Measurements from ENCODE around the gene COL23A1. TPM values are rescaled to one million over a fixed set of nuclear protein-coding genes. Genes with fewer than 3 reads are reported as not detected.
"Not testable (repeated sequence)": the region's sequence is repeated elsewhere in the genome, so short reads cannot be mapped to it uniquely, and the experiment has no call there.

The COL23A1 gene
- total and polyA plus RNA-seq, 2 donors: 0.87 to 0.90 TPM

DNA sequence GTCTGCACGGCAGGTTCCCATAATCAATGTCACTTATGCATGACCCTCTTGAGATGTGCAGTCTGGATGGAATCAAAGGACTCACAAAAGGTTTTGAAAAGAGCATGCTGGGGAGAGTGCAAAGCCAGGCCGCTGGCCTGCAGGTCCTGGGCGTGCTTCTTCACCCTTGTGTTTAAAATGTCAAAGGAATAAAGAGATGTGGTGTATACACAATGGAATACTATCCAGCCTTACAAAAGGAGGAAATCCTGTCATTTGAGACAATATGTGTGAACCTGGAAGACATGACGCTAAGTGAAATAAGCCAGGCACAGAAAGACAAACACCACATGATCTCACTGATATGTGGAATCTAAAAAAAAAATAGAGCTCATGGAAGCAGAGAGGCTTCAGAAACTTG is 220.1 kb downstream of the COL23A1 start:
- no peak overlapping the region for H3K4me3 ChIP-seq (ENCODE audit: low read depth, low read length)
- no peaks in the 10 kb centered on the region for H3K36me3 ChIP-seq (ENCODE audit: insufficient read depth)
- 77% methylated on average over 4 of the region's 4 CpGs for WGBS
- no peaks in the 10 kb centered on the region for H3K4me1 ChIP-seq (ENCODE audit: insufficient read depth)
- no peak overlapping the region for H3K27ac ChIP-seq (ENCODE audit: low read depth)
- DNase-seq (ENCODE audit: extremely low spot score): no peak

DNA sequence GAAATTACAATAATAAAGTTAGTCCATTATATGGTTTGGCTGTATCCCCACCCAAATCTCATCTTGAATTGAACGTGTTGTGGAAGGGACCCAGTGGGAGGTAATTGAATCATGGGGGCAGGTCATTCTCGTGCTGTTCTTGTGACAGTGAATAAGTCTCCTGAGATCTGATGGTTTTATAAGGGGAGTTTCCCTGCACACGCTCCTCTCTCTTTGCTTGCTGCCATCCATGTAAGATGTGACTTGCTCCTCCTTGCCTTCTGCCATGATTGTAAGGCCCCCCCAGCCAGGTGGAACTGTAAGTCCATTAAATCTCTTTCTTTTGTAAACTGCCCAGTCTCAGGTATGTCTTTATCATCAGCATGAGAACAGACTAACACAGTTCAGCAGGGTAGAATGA is 220.7 kb downstream of the COL23A1 start:
- WGBS: 98% methylated on average over 3 of the region's 3 CpGs
- H3K27ac ChIP-seq (ENCODE audit: low read depth); H3K4me3 ChIP-seq (ENCODE audit: low read depth, low read length); DNase-seq (ENCODE audit: extremely low spot score); H3K36me3 ChIP-seq (ENCODE audit: insufficient read depth); H3K4me1 ChIP-seq (ENCODE audit: insufficient read depth): not testable (repeated sequence)

DNA sequence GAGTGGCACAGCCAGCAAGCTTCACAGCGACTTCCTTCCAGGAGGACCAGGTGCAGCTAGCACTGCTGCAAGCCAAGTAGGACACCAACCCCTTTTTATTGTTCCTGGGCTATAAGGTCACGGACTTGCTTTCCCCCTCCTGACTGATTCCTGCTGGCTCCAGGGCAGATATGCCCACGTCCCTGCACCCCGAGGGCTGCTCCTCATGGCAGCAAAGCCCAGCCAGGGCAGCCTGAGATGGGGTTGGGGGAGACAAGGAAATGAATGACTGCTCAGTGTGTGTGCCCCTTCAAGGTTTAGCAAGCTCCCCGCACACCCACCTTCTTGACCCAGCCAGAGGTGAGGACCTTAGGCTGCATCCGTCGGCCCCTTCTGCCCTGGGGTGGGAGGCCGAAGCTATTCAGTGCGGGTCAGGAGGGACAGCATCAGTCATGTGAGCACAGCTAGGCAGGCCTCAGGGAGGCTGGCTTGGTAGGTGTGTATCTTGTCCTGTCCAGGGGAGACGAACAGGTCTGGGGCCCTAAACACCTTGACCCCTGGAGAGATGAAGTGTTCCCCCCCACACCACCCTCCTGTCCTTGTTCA is 221.4 kb downstream of the COL23A1 start:
- H3K27ac ChIP-seq (ENCODE audit: low read depth): no peak overlapping the region
- no peaks in the 10 kb centered on the region for H3K4me1 ChIP-seq (ENCODE audit: insufficient read depth)
- 98% methylated on average over 10 of the region's 10 CpGs for WGBS
- H3K4me3 ChIP-seq (ENCODE audit: low read depth, low read length): no peak overlapping the region
- DNase-seq (ENCODE audit: extremely low spot score): no peak
- H3K36me3 ChIP-seq (ENCODE audit: insufficient read depth): no peaks in the 10 kb centered on the region

DNA sequence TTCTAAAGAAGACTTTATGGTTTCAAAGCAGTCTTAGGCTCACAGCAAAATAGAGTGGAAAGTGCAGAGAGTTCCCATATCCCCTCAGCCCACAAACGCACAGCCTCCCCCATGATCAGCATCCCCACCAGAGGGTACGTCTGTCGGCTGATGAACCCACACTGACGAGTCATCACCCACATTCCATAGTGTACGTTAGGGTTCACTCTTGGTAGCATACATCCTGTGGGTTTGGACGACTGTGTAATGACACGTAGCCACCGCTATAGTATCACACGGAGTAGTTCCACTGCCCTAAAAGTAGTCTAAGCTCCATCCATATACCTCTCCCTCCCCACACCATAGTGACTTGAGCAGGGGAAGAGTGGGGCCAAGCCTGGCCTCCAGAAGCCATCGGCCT is 221.9 kb downstream of the COL23A1 start:
- Histone ChIP-seq H3K4me3 (ENCODE audit: low read depth, low read length) (no peak overlapping the region), H3K36me3 (ENCODE audit: insufficient read depth) (no peaks in the 10 kb centered on the region), H3K4me1 (ENCODE audit: insufficient read depth) (no peaks in the 10 kb centered on the region), H3K27ac (ENCODE audit: low read depth) (no peak overlapping the region)
- 87% methylated on average over 10 of the region's 10 CpGs for WGBS
- no peak for DNase-seq (ENCODE audit: extremely low spot score)

DNA sequence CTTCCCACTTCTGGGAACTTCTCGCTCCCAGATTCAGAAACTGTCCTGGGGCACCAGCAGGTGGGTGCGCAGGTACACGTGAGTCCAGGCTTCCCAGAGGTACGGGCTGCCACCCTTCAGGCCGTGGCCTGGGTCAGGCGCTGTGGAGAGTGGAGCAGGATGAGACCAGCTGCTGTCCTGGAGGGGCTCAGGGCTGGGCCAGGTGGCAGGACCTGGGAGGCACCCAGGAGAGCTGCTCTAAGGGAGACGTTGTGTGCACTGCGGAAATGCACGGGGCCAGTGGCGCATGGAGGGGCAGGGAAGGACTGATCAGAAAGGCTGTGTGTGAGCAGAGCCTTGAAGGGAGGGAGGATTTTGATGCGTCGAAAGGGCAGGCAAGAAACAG is 222.5 kb downstream of the COL23A1 start:
- H3K4me3 ChIP-seq (ENCODE audit: low read depth, low read length): no peak overlapping the region
- H3K36me3 ChIP-seq (ENCODE audit: insufficient read depth): no peaks in the 10 kb centered on the region
- DNase-seq (ENCODE audit: extremely low spot score): no peak
- no peaks in the 10 kb centered on the region for H3K4me1 ChIP-seq (ENCODE audit: insufficient read depth)
- H3K27ac ChIP-seq (ENCODE audit: low read depth): no peak overlapping the region
- 89% methylated on average over 12 of the region's 12 CpGs for WGBS

DNA sequence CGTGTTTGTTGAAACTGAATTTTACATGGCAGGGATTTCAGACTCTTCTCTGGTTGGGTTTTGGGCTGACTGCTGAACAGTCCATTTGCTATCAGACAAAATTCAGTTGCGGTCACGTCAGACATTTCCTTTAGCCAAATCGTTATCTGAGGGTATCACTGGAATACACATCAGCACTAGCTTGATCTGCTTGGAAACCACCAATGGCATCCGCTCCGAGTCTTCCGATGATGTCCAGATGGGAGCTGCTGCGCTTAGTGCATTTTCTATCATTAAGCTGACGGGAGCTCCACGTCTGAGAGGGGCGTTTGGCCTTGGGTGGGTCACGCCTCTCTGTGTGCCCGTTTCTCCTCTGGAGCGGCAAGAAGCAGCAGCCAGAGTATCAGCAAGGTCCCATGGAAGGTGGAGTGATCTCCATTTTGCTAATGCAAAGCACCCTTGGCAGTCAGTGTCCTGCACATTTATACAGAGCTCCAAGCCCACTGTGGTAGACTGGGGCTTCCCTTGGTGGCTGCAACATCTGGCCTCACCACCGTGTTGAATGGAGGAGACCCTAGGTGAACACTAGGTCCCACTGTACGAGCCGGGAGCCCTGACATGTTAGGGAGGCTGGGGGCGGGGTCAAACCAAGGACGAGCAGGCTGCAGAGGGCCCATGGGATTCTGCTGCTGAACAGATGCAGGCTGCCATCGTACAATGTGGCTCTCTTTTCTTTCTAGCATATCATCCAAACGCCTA is 223.0 kb downstream of the COL23A1 start:
- no peak overlapping the region for H3K27ac ChIP-seq (ENCODE audit: low read depth)
- no peak for DNase-seq (ENCODE audit: extremely low spot score)
- H3K4me1 ChIP-seq (ENCODE audit: insufficient read depth): no peaks in the 10 kb centered on the region
- WGBS: 66% methylated on average over 21 of the region's 21 CpGs
- no peaks in the 10 kb centered on the region for H3K36me3 ChIP-seq (ENCODE audit: insufficient read depth)
- no peak overlapping the region for H3K4me3 ChIP-seq (ENCODE audit: low read depth, low read length)

DNA sequence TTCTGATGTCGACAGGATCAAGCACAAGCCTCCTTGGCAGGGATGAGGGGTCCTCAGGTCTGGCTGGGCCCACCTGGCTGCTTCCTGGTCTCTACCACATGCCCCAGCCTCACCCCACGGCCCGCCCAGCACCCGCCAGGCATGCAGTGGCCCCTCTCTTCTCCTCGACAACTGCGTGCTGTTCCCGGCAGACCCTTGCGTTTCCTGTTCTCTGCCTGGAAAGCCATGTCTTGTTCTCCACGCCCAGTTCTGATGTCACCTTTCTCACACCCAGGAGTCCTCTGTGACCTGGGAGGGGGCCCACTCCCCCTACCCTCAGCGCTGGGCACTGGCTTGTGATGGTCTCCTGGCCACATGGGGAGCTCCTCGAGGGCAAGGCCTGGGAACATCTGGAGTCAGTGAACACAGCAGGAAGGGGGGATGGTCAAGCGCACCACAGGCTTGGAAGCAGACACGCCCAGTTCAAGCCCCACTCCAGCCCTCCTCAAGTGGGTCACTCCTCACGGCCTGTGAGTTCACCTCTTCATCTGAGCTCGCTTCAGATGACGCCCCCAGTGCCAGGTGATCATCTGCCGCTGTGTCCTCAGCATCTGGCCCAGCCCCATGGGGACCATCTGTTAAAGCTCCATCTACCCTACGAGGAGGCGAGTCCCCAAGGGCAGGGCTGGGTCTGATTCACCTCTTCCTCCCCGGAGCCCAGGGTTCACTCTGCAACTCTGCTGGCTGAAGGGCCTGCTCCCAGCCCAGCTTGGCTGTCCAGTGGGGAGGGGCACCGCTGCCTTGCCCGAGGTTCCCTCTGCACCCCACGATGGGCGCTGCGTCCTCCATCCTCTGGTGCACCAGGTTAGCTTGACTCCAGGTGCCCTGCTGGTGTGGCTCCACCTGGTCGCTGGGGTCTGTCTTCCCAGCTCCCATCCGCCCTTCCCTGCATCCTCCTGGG is 224.4 kb downstream of the COL23A1 start:
- no peak overlapping the region for H3K27ac ChIP-seq (ENCODE audit: low read depth)
- no peaks in the 10 kb centered on the region for H3K36me3 ChIP-seq (ENCODE audit: insufficient read depth)
- H3K4me3 ChIP-seq (ENCODE audit: low read depth, low read length): no peak overlapping the region
- no peak for DNase-seq (ENCODE audit: extremely low spot score)
- WGBS: 94% methylated on average over 27 of the region's 27 CpGs
- no peaks in the 10 kb centered on the region for H3K4me1 ChIP-seq (ENCODE audit: insufficient read depth)

DNA sequence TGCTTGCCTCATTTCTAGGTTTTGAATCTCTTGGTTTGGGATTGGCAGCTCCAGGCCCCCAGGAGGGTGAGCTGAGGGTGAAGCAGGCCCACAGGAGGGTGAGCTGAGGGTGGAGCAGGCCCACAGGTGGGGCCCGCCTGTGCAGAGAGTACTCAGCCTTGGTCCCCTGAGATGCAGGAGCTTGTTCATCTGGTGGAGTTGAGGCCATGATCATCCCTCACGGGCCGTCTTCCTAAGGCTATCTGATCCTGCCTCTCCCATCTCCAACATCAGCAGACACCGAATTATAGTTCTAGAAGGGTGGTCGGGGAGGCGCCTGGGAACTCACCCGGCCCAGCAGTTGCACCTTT is 225.9 kb downstream of the COL23A1 start:
- Histone ChIP-seq H3K4me3 (ENCODE audit: low read depth, low read length) (no peak overlapping the region), H3K36me3 (ENCODE audit: insufficient read depth) (no peaks in the 10 kb centered on the region), H3K4me1 (ENCODE audit: insufficient read depth) (no peaks in the 10 kb centered on the region), H3K27ac (ENCODE audit: low read depth) (no peak overlapping the region)
- 93% methylated on average over 7 of the region's 7 CpGs for WGBS
- no peak for DNase-seq (ENCODE audit: extremely low spot score)

DNA sequence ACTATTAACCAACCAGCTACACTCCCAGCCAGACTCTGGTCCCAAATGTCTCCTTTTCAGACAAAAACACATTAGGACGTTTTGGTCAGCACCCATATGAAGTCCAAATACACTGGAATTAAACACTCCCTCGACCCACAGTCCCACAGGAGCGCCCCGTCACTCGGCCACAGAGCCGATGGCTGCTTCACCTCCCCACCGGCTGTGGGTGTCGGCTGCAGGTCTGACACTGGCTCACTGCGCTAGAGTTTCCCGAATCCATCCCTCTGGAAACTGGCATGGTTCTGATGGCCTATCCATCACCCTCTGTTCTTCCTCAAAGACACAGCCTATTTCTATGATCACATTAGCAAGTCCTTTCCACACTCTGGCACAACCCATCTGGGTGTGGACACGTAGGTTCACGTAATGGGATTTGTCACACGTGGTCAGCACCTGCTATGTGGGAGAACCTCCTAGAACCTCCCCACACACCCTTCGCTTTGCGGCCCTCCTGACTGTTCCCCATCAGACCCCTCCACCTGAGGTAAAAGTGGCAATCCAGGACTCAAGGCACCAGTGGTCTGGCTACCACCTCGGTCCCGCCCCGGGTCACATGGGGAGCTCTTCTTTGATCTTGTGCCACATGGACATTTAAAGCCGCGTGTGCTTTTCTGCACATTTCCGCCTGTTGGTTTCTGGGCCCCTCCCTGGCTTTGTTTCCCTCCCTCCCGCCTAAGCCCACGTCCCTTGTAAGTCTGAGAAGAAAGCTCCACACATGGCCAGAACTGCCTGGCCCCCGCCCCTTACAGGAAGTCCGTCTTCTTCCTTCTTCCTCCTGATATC is 226.5 kb downstream of the COL23A1 start:
- H3K27ac ChIP-seq (ENCODE audit: low read depth): no peak overlapping the region
- no peak for DNase-seq (ENCODE audit: extremely low spot score)

DNA sequence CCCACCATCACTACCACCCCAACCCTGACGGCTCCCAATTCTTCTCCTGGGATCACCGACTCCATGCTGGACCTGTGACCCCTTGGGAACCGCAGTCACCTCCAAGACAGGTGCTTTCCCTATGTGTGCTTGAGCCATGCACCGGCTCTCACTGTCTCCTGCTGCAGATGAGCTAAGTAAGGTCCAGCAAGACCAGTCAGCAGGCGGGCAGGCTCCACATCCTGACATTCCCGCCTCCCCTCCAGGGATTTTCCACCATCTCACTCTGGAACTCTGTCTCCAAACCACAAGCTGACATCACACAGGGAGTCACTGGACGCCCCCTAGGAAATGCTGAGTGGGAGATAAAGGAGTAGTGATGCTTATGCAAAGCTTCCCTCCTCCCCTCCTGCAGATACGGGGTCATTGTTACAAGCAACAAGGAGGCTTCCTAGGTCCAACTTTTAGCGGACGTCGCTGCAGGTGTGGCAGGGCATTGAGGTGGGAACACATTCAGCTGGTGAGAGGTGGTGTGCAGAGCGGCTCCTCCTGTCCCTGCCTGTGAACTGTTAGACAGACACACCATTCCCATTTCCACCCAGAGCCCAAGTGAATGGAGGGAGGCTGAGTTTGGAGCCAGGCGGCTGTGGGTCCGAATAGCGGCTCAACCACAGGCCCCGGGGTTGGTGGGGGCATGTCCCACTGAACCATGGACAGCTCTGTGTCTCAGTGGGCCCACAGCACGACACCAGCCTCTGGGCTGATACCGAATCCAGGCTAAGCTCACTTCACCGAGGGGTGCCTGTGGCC is 228.3 kb downstream of the COL23A1 start:
- Histone ChIP-seq H3K4me3 (ENCODE audit: low read depth, low read length) (no peak overlapping the region), H3K27ac (ENCODE audit: low read depth) (no peak overlapping the region), H3K36me3 (ENCODE audit: insufficient read depth) (no peaks in the 10 kb centered on the region), H3K4me1 (ENCODE audit: insufficient read depth) (no peaks in the 10 kb centered on the region)
- 89% methylated on average over 19 of the region's 19 CpGs for WGBS
- no peak for DNase-seq (ENCODE audit: extremely low spot score)

More for the DNA sequence above, 226.5 kb downstream of the COL23A1 start:
- H3K4me1 ChIP-seq (ENCODE audit: insufficient read depth): no peaks in the 10 kb centered on the region
- no peaks in the 10 kb centered on the region for H3K36me3 ChIP-seq (ENCODE audit: insufficient read depth)
- 83% methylated on average over 25 of the region's 25 CpGs for WGBS
- no peak overlapping the region for H3K4me3 ChIP-seq (ENCODE audit: low read depth, low read length)

DNA sequence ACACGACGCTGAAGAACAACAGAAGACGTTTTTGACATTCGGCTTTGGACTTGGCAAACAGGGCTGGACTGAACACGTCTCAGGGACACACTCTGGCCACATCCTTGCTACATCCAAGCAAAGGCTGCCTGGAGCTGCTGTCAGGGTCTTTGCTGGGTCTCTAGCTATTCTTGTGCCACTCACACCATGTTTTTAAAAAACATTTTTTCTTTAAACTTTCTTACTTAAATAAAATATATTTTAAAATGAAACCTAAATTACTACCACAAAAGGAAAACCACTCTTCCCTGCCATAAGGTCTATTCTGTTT is 229.3 kb downstream of the COL23A1 start:
- Histone ChIP-seq H3K36me3 (ENCODE audit: insufficient read depth) (no peaks in the 10 kb centered on the region), H3K4me3 (ENCODE audit: low read depth, low read length) (no peak overlapping the region), H3K27ac (ENCODE audit: low read depth) (no peak overlapping the region), H3K4me1 (ENCODE audit: insufficient read depth) (no peaks in the 10 kb centered on the region)
- WGBS: 48% methylated on average over 5 of the region's 5 CpGs
- no peak for DNase-seq (ENCODE audit: extremely low spot score)

DNA sequence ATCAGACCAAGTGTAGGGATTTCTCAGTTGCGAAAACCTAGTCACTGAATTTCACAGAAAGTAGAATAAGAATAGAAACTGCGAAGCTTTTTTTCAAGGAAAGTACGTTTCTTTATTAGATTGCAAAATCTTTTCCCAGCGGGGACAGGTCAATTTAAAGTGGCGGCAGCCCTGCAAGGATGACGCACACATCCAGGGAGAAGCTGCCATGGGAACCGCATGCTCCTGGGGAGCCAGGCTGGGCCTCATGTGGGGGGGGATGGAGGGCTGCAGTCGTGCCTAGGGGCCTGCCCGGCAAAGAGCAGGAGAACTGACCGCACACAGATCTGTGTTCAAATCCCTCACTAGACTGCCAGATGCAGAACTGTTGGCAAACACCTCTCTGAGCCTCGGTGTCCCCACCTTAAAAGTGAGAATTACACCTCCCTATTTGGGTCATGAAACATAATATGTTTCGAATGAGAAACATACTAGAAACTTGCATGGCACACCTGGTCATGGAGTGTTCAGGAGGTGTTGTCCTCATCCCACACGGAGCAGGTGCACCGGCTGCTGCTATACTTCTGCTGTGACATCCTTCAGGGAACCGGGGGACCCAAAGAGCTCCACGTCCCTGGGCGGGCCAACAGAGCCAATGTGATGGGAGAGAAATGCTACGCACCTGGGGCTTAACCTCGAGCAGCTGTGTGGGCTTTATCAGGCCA is 229.8 kb downstream of the COL23A1 start:
- 73% methylated on average over 19 of the region's 19 CpGs for WGBS

More for the DNA sequence above, 229.8 kb downstream of the COL23A1 start:
- Histone ChIP-seq H3K36me3 (ENCODE audit: insufficient read depth) (no peaks in the 10 kb centered on the region), H3K27ac (ENCODE audit: low read depth) (no peak overlapping the region), H3K4me1 (ENCODE audit: insufficient read depth) (no peaks in the 10 kb centered on the region), H3K4me3 (ENCODE audit: low read depth, low read length) (no peak overlapping the region)
- no peak for DNase-seq (ENCODE audit: extremely low spot score)
